ENCODE measurements around the gene CP. TPM values are rescaled to one million over a fixed set of nuclear protein-coding genes. Genes with fewer than 3 reads are reported as not detected.

Gene CP
- total RNA-seq, 1 donor from 2014 or later: 0.48 TPM

- peaks cover 20% of the 10 kb centered on the region for H3K79me2 ChIP-seq (ENCODE audit: insufficient read depth, low read length)
- no peaks in the 10 kb centered on the region for H3K4me1 ChIP-seq (ENCODE audit: insufficient read depth, low read length)
- peak overlapping the region; percentile 83 for H3K4me2 ChIP-seq (ENCODE audit: low read length)
- H2AFZ ChIP-seq (ENCODE audit: low read depth, low read length): peak overlapping the region; percentile 94
- TF ChIP-seq EZH2 (IDR thresholded peaks at IDR 0.05; ENCODE audit: insufficient read depth, low read length): no peak
- no peak for TF ChIP-seq CTCF (IDR thresholded peaks at IDR 0.05; ENCODE audit: insufficient read depth, low read depth, low read length)
- peak overlapping the region; percentile 72 for H3K4me3 ChIP-seq (ENCODE audit: insufficient read depth, low read depth, low read length)
- Mint-ChIP-seq H3K4me1 (ENCODE audit: low read depth, unreplicated experiment) (peaks cover 3% of the 10 kb centered on the region), H3K27ac (ENCODE audit: unreplicated experiment) (peak overlapping the region; percentile 14), H3K27me3 (ENCODE audit: low read depth, unreplicated experiment) (peaks cover 6% of the 10 kb centered on the region), H3K9me3 (ENCODE audit: unreplicated experiment) (no peaks in the 10 kb centered on the region), H3K4me3 (ENCODE audit: unreplicated experiment) (peak overlapping the region; percentile 89), H3K36me3 (ENCODE audit: low read depth, unreplicated experiment) (no peaks in the 10 kb centered on the region)
- FAIRE-seq (no peak), DNase-seq (ENCODE audit: low read depth) (peak; percentile 4)
- peak overlapping the region; percentile 78 for H3K9ac ChIP-seq (ENCODE audit: low read length)
- H3K27me3 ChIP-seq (ENCODE audit: insufficient read depth, low read length): no peaks in the 10 kb centered on the region
- no peaks in the 10 kb centered on the region for H3K36me3 ChIP-seq (ENCODE audit: insufficient read depth, low read length)
- H4K20me1 ChIP-seq (ENCODE audit: insufficient read depth, low read length): no peaks in the 10 kb centered on the region
- no peaks in the 10 kb centered on the region for H3K9me3 ChIP-seq (ENCODE audit: insufficient read depth, low read depth, low read length)
- H3K27ac ChIP-seq (ENCODE audit: low read depth, low read length): peak overlapping the region; percentile 13
These were observed 92.8 kb downstream of the CP start for GRCh38 chr3:149128821-149129220.

GRCh38 chr3:149122721-149123578 is 98.7 kb downstream of the CP start:
- Histone ChIP-seq H3K4me2 (ENCODE audit: low read length) (no peak overlapping the region), H2AFZ (ENCODE audit: low read depth, low read length) (no peak overlapping the region), H4K20me1 (ENCODE audit: insufficient read depth, low read length) (no peaks in the 10 kb centered on the region), H3K9ac (ENCODE audit: low read length) (no peak overlapping the region), H3K27ac (ENCODE audit: low read depth, low read length) (no peak overlapping the region), H3K9me3 (ENCODE audit: insufficient read depth, low read depth, low read length) (no peaks in the 10 kb centered on the region), H3K79me2 (ENCODE audit: insufficient read depth, low read length) (no peaks in the 10 kb centered on the region), H3K4me3 (ENCODE audit: insufficient read depth, low read depth, low read length) (no peak overlapping the region), H3K4me1 (ENCODE audit: insufficient read depth, low read length) (no peaks in the 10 kb centered on the region), H3K27me3 (ENCODE audit: insufficient read depth, low read length) (no peaks in the 10 kb centered on the region), H3K36me3 (ENCODE audit: insufficient read depth, low read length) (no peaks in the 10 kb centered on the region)
- no peaks in the 10 kb centered on the region for H3K9me3 Mint-ChIP-seq (ENCODE audit: unreplicated experiment)
- peaks cover 4% of the 10 kb centered on the region for H3K27me3 Mint-ChIP-seq (ENCODE audit: low read depth, unreplicated experiment)
- DNase-seq (ENCODE audit: low read depth): no peak
- H3K4me3 Mint-ChIP-seq (ENCODE audit: unreplicated experiment): no peak overlapping the region
- no peak for TF ChIP-seq CTCF (IDR thresholded peaks at IDR 0.05; ENCODE audit: insufficient read depth, low read depth, low read length)
- H3K4me1 Mint-ChIP-seq (ENCODE audit: low read depth, unreplicated experiment): no peaks in the 10 kb centered on the region
- H3K36me3 Mint-ChIP-seq (ENCODE audit: low read depth, unreplicated experiment): no peaks in the 10 kb centered on the region
- no peak overlapping the region for H3K27ac Mint-ChIP-seq (ENCODE audit: unreplicated experiment)
- no peak for FAIRE-seq

Other genes starting within 250 kb of the CP start
- 38.1 and 41.9 TPM in 2 replicates for gene GYG1, start 230.3 kb downstream of the CP start, total RNA-seq
- 19.5 and 23.1 TPM in 2 replicates for gene HLTF, start 135.3 kb downstream of the CP start, total RNA-seq
- 10.3 and 10.9 TPM in 2 replicates for gene HPS3, start 92.2 kb downstream of the CP start, total RNA-seq
- gene TM4SF18, start 111.8 kb upstream of the CP start, total RNA-seq: 4.0 and 5.6 TPM in 2 replicates
- gene TM4SF1, start 155.8 kb upstream of the CP start, total RNA-seq: 28.9 and 31.3 TPM in 2 replicates

Data from astrocyte (in vitro differentiated cells and primary cell).